Stomach (tissue), 4 donors: ENCODE measurements around the gene ARHGAP24.

ENCODE experiments used
- CTCF ChIP-seq, 7 experiments: fragments of 450-650 bp in 4 of 7; fragments of 200-600 bp in 3 of 7; sonication (generic) in 3 of 7; IDR thresholded peaks; one replicate each; pipeline ENCODE4 v1.5.1; 2016 to 2019; ENCODE audit warnings: antibody characterized with exemption in 7 of 7, control low read depth in 2 of 7, mild to moderate bottlenecking in 1 of 7
- EP300 ChIP-seq: sonication (generic); formaldehyde crosslinking; IDR thresholded peaks from one replicate; pipeline ENCODE4 v1.6.1; 2017; ENCODE audit warnings: antibody characterized with exemption
- POLR2A ChIP-seq, 4 donors: fragments of 450-650 bp; IDR thresholded peaks; one replicate each; pipeline ENCODE4 v1.6.1; 2016; ENCODE audit warnings: antibody characterized with exemption in 4 of 4, control low read depth in 2 of 4, mild to moderate bottlenecking in 1 of 4, moderate library complexity in 1 of 4
- POLR2AphosphoS5 ChIP-seq, 3 donors: sonication (generic); formaldehyde crosslinking; IDR thresholded peaks; one replicate each; pipeline ENCODE4 v1.6.1; 2016; ENCODE audit warnings: antibody characterized with exemption in 3 of 3

GRCh38 chr4:86019906-86020305 is 545.0 kb downstream of the ARHGAP24 start:
- TF ChIP-seq CTCF (IDR thresholded peaks at IDR 0.05) (no peak), POLR2AphosphoS5 (IDR thresholded peaks at IDR 0.05) (no peak), POLR2A (IDR thresholded peaks at IDR 0.05) (no peak), EP300 (no peak)
